ENCODE data around the gene ZNF143. TPM values are rescaled to one million over a fixed set of nuclear protein-coding genes. Genes with fewer than 3 reads are reported as not detected.
"Not testable (repeated sequence)": the region's sequence is repeated elsewhere in the genome, so short reads cannot be mapped to it uniquely, and the experiment has no call there.

Gene ZNF143
- total RNA-seq, 1 donor from 2014 or later = 28.5 TPM

- DNase-seq (ENCODE audit: low spot score) = not testable (repeated sequence)
Measured at GRCh38 chr11:9549216-9549615, 88.4 kb downstream of the ZNF143 start.

- no peak for DNase-seq (ENCODE audit: low spot score)
Measured at GRCh38 chr11:9550191-9550628, 89.4 kb downstream of the ZNF143 start.

GRCh38 chr11:9561279-9561982 lies 100.6 kb downstream of the ZNF143 start:
- no peak for DNase-seq (ENCODE audit: low spot score)

- DNase-seq (ENCODE audit: low spot score) = no peak
Measured at GRCh38 chr11:9562716-9563115, 101.9 kb downstream of the ZNF143 start.

GRCh38 chr11:9563196-9563730 lies 102.5 kb downstream of the ZNF143 start:
- DNase-seq (ENCODE audit: low spot score) = no peak

- DNase-seq (ENCODE audit: low spot score) = peak; percentile 79
Measured at GRCh38 chr11:9565822-9566560, 105.2 kb downstream of the ZNF143 start.

- no peak for DNase-seq (ENCODE audit: low spot score)
Measured at GRCh38 chr11:9566561-9567063, 105.8 kb downstream of the ZNF143 start.

- DNase-seq (ENCODE audit: low spot score) = no peak
Measured at GRCh38 chr11:9567401-9567800, 106.6 kb downstream of the ZNF143 start.

- DNase-seq (ENCODE audit: low spot score) = no peak
Measured at GRCh38 chr11:9568161-9568853, 107.5 kb downstream of the ZNF143 start.

GRCh38 chr11:9568854-9569587 lies 108.2 kb downstream of the ZNF143 start:
- DNase-seq (ENCODE audit: low spot score) = peak; percentile 83

GRCh38 chr11:9569588-9570164 lies 108.9 kb downstream of the ZNF143 start:
- DNase-seq (ENCODE audit: low spot score) = no peak

GRCh38 chr11:9570313-9571025 lies 109.7 kb downstream of the ZNF143 start:
- no peak for DNase-seq (ENCODE audit: low spot score)

GRCh38 chr11:9571071-9571762 lies 110.4 kb downstream of the ZNF143 start:
- no peak for DNase-seq (ENCODE audit: low spot score)

GRCh38 chr11:9571763-9572115 lies 110.9 kb downstream of the ZNF143 start:
- no peak for DNase-seq (ENCODE audit: low spot score)

- DNase-seq (ENCODE audit: low spot score) = peak; percentile 99
Measured at GRCh38 chr11:9573052-9573774, 112.4 kb downstream of the ZNF143 start, which contains the start of gene WEE1. TSS of gene WEE1 (plus strand) at chr11:9573670. CDS start at chr11:9573934, 264 bp downstream.

GRCh38 chr11:9573775-9574621 lies 113.2 kb downstream of the ZNF143 start:
- DNase-seq (ENCODE audit: low spot score) = no peak

GRCh38 chr11:9574622-9575259 lies 113.9 kb downstream of the ZNF143 start:
- no peak for DNase-seq (ENCODE audit: low spot score)
